NT2/D1 (cell line): Measurements from ENCODE around the gene U2SURP.
"Not testable (repeated sequence)": the region's sequence is repeated elsewhere in the genome, so short reads cannot be mapped to it uniquely, and the experiment has no call there.

ENCODE experiments used
- DNase-seq: peaks from one replicate; pipeline ENCODE4 v3.0.0-alpha.2; 2011; ENCODE audit warnings: low read depth, low spot score
- H3K27me3 ChIP-seq: 2 replicates; pipeline ENCODE4 v1.6.0; 2011; ENCODE audit warnings: mild to moderate bottlenecking; ENCODE audit not compliant: insufficient read length, insufficient read depth
- H3K36me3 ChIP-seq: 2 replicates; pipeline ENCODE4 v1.6.1; 2011; ENCODE audit warnings: mild to moderate bottlenecking, low read length, mixed read lengths; ENCODE audit not compliant: insufficient read depth, insufficient read length
- H3K4me1 ChIP-seq: 2 replicates; pipeline ENCODE4 v1.5.1; 2011; ENCODE audit not compliant: insufficient read depth, insufficient read length
- H3K4me3 ChIP-seq: 2 replicates; pipeline ENCODE4 v1.5.1; 2011; ENCODE audit warnings: low read depth; ENCODE audit not compliant: insufficient read length
- H3K9ac ChIP-seq: 2 replicates; pipeline ENCODE4 v1.6.0; 2011; ENCODE audit warnings: low read depth; ENCODE audit not compliant: insufficient read length
- H3K9me3 ChIP-seq: 2 replicates; pipeline ENCODE4 v1.5.1; 2011; ENCODE audit warnings: mild to moderate bottlenecking, low read length; ENCODE audit not compliant: insufficient read depth
- SUZ12 ChIP-seq: IDR thresholded peaks from 2 replicates; pipeline ENCODE4 v1.6.1; 2011; ENCODE audit not compliant: insufficient read length, insufficient read depth; ENCODE audit errors: extremely low read depth
- YY1 ChIP-seq: IDR thresholded peaks from 2 replicates; pipeline ENCODE4 v1.6.1; 2011; ENCODE audit not compliant: insufficient read length, insufficient read depth
- ZNF274 ChIP-seq: IDR thresholded peaks from 2 replicates; pipeline ENCODE4 v1.6.1; 2011; ENCODE audit warnings: mild to moderate bottlenecking, low read depth, low read length

The U2SURP gene

DNA sequence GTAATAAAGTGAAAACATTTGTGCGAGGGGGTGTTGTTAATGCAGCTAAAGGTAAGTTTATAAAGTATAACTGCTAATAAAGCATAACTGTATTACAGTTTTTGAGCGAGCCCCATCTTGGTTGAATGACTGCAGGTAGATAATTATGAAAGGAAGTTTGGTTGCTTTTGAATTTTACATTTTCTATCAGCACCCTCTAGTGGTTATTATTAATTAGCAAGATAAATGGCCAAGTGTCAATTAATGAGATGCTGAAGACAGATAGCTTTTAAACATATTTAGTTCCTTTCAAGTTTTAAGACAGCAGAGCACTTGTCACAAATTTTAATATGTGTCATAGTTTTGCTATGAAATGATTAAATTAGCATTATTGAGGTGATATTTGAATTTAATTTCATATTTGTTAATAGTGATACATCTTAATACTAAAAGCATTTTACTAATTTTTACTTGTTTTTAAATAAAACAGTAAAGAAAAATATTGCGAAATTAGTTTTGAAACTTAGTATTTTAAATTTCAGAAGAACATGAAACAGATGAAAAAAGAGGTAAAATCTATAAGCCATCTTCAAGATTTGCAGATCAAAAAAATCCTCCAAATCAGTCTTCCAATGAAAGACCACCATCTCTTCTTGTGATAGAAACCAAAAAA, 15.1 kb downstream of the U2SURP start:
- no peak overlapping the region for H3K9ac ChIP-seq
- H3K4me1 ChIP-seq: no peaks in the 10 kb centered on the region
- H3K27me3 ChIP-seq: no peaks in the 10 kb centered on the region
- DNase-seq: no peak
- no peaks in the 10 kb centered on the region for H3K9me3 ChIP-seq
- H3K36me3 ChIP-seq: peaks cover 91% of the 10 kb centered on the region
- TF ChIP-seq YY1: no peak
- TF ChIP-seq ZNF274: no peak
- no peak for TF ChIP-seq SUZ12
- no peak overlapping the region for H3K4me3 ChIP-seq

DNA sequence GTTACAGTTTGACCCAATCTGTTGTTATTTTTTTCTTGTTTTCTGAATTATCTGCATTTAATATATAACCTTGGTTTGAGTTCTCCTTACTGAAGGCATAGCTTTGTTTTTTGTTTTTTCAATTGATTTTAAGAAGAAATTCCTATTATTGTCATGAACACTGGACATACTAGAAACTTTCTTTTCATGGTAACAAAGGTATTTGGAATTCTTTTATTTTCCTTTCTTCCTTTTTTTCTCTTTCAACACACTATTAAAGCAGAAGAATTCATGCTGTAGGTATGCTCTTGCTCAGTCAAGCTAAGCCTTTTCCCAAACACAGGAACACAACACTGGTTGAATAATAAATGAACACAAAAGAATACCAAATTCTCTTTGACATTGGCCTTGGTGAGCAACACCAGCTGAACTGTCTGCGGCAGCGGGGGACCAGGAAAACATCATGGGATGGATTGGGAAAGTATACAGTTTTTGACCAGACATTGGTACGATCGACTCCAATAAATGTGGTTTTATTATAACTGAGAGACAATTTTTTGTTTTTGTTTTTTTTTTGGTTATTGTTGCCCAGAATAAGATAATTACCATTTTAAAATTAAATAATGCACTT, 23.1 kb downstream of the U2SURP start:
- DNase-seq: no peak
- Histone ChIP-seq H3K36me3 (peaks cover 91% of the 10 kb centered on the region), H3K4me3 (no peak overlapping the region), H3K27me3 (no peaks in the 10 kb centered on the region), H3K9ac (no peak overlapping the region), H3K4me1 (no peaks in the 10 kb centered on the region), H3K9me3 (no peaks in the 10 kb centered on the region)
- TF ChIP-seq YY1 (no peak), ZNF274 (no peak), SUZ12 (no peak)

DNA sequence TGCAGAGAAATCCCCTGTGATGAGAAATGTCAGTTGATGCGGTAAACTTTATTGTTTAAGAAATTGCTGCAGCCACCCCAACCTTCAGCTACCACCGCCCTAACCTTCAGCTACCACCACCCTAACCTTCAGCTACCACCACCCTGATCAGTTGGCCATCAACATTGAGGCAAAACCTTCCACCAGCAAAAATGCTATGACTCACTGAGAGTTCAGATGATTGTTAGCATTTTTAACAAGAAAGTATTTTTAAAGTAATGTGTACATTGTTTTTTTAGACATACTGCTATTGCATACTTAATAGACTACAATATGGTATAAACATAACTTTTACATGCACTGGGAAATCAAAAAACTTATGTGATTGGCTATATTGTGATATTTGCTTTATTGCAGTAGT, 30.0 kb downstream of the U2SURP start:
- no peaks in the 10 kb centered on the region for H3K9me3 ChIP-seq
- no peak overlapping the region for H3K4me3 ChIP-seq
- TF ChIP-seq SUZ12 (no peak), YY1 (no peak), ZNF274 (no peak)
- H3K9ac ChIP-seq: no peak overlapping the region
- peaks cover 80% of the 10 kb centered on the region for H3K36me3 ChIP-seq
- no peaks in the 10 kb centered on the region for H3K4me1 ChIP-seq
- DNase-seq: no peak
- H3K27me3 ChIP-seq: no peaks in the 10 kb centered on the region

DNA sequence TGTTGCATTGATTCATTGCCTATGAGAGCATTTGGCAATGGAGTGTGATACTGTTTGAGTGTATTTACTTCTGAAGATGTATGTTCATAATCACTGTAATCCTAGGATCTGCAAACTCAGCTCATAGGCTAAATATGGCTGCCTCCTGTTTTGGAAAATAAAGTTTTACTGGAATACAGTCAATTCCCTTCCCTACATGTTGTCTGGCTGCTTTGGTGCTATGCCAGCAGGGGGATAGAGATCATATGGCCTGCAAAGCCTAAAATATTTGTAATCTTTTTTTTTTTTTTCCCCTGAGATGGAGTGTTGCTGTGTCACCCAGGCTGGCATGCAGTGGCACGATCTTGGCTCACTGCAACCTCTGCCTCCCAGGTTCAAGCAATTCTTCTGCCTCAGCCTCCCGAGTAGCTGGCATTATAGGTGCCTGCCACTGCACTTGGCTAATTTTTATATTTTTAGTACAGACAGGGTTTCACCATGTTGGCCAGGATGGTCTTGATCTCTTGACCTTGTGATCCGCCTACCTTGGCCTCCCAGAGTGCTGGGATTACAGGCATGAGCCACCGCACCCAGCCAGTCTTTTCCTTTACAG, 30.5 kb downstream of the U2SURP start:
- not testable (repeated sequence) for H3K9ac ChIP-seq, H3K4me3 ChIP-seq, DNase-seq, H3K9me3 ChIP-seq, H3K27me3 ChIP-seq, H3K4me1 ChIP-seq
- H3K36me3 ChIP-seq: peaks cover 81% of the 10 kb centered on the region

- peaks cover 74% of the 10 kb centered on the region for H3K36me3 ChIP-seq
Observed at GRCh38 chr3:143035466-143036211, 34.3 kb downstream of the U2SURP start.

GRCh38 chr3:143036557-143036956, 35.2 kb downstream of the U2SURP start:
- Histone ChIP-seq H3K36me3 (peaks cover 70% of the 10 kb centered on the region), H3K27me3 (no peaks in the 10 kb centered on the region), H3K4me3 (no peak overlapping the region), H3K9ac (no peak overlapping the region), H3K4me1 (no peaks in the 10 kb centered on the region), H3K9me3 (no peaks in the 10 kb centered on the region)
- no peak for TF ChIP-seq SUZ12
- DNase-seq: no peak

More at GRCh38 chr3:143035466-143036211, 34.3 kb downstream of the U2SURP start:
- Histone ChIP-seq H3K27me3 (no peaks in the 10 kb centered on the region), H3K9ac (no peak overlapping the region), H3K4me1 (no peaks in the 10 kb centered on the region), H3K9me3 (no peaks in the 10 kb centered on the region), H3K4me3 (no peak overlapping the region)
- TF ChIP-seq YY1 (no peak), SUZ12 (no peak), ZNF274 (no peak)
- no peak for DNase-seq

- H3K9ac ChIP-seq: no peak overlapping the region
- TF ChIP-seq SUZ12: no peak
- no peak for TF ChIP-seq ZNF274
- peaks cover 75% of the 10 kb centered on the region for H3K36me3 ChIP-seq
- H3K4me1 ChIP-seq: no peaks in the 10 kb centered on the region
- no peaks in the 10 kb centered on the region for H3K9me3 ChIP-seq
- H3K4me3 ChIP-seq: no peak overlapping the region
- no peak for DNase-seq
- no peaks in the 10 kb centered on the region for H3K27me3 ChIP-seq
Observed at GRCh38 chr3:143037867-143038266, 36.5 kb downstream of the U2SURP start.
